K562 (cell line): ENCODE measurements around the gene SCML2. TPM values are rescaled to one million over a fixed set of nuclear protein-coding genes. Genes with fewer than 3 reads are reported as not detected.
A peak's percentile ranks its signal among the peaks of the same experiment; 100 is the strongest.

ENCODE experiments used
- ATF1 ChIP-seq, 2 experiments: fragments of 450-650 bp in 1 of 2; IDR thresholded peaks; 2 replicates each; pipeline ENCODE4 v1.6.1; 2016; ENCODE audit warnings: missing compliant biosample characterization in 1 of 2, missing genetic modification characterization in 1 of 2
- BRF1 ChIP-seq: IDR thresholded peaks from 3 replicates; pipeline ENCODE4 v1.6.1; 2011; ENCODE audit warnings: borderline replicate concordance, mild to moderate bottlenecking; ENCODE audit not compliant: insufficient read length; ENCODE audit errors: extremely low read depth
- C11orf30 ChIP-seq: fragments of 450-650 bp; IDR thresholded peaks from 2 replicates; pipeline ENCODE4 v1.6.1; 2016; ENCODE audit warnings: low read depth, mild to moderate bottlenecking
- CREBBP ChIP-seq: IDR thresholded peaks from one replicate; pipeline ENCODE4 v1.6.1; 2012; ENCODE audit warnings: low read depth, mild to moderate bottlenecking, control low read depth, inconsistent platforms, low read length
- HDAC8 ChIP-seq: fragments of 450-650 bp; IDR thresholded peaks from 2 replicates; pipeline ENCODE4 v1.6.1; 2016; ENCODE audit warnings: mild to moderate bottlenecking, missing genetic modification characterization, moderate library complexity, missing compliant biosample characterization
- HNRNPK ChIP-seq: fragments of 200-400 bp; formaldehyde crosslinking; IDR thresholded peaks from one replicate; pipeline ENCODE4 v1.6.1; 2018; ENCODE audit warnings: mild to moderate bottlenecking, low read depth, low read length; ENCODE audit not compliant: poor library complexity, severe bottlenecking
- MIER1 ChIP-seq: fragments of 450-650 bp; IDR thresholded peaks from 2 replicates; pipeline ENCODE4 v1.6.1; 2016; ENCODE audit warnings: antibody characterized with exemption, mild to moderate bottlenecking, low read depth
- NCOA6 ChIP-seq: fragments of 450-650 bp; IDR thresholded peaks from 2 replicates; pipeline ENCODE4 v1.6.1; 2017; ENCODE audit warnings: mild to moderate bottlenecking
- NFE2L1 ChIP-seq: fragments of 450-650 bp; IDR thresholded peaks from 2 replicates; pipeline ENCODE4 v1.6.1; 2016; ENCODE audit warnings: missing genetic modification characterization, low read depth, mild to moderate bottlenecking, missing compliant biosample characterization, moderate library complexity, borderline replicate concordance
- POLR2G ChIP-seq: fragments of 200-400 bp; formaldehyde crosslinking; IDR thresholded peaks from 2 replicates; pipeline ENCODE4 v1.6.1; 2017; ENCODE audit warnings: low read depth, mild to moderate bottlenecking, antibody characterized with exemption, low read length, moderate library complexity
- RB1 ChIP-seq: fragments of 450-650 bp; IDR thresholded peaks from 2 replicates; pipeline ENCODE4 v1.6.1; 2017; ENCODE audit warnings: low read depth, mild to moderate bottlenecking
- RBM39 ChIP-seq: fragments of 200-400 bp; formaldehyde crosslinking; optimal IDR thresholded peaks from 2 replicates; pipeline ENCODE3; 2018; ENCODE audit warnings: low read depth, low read length
- SOX6 ChIP-seq: fragments of 450-650 bp; IDR thresholded peaks from 2 replicates; pipeline ENCODE4 v1.6.1; 2014; ENCODE audit warnings: mild to moderate bottlenecking
- ZBTB7A ChIP-seq: IDR thresholded peaks from 2 replicates; pipeline ENCODE4 v1.6.1; 2011; ENCODE audit warnings: low read depth, mild to moderate bottlenecking, low read length, moderate library complexity, borderline replicate concordance; ENCODE audit not compliant: control insufficient read depth
- ZKSCAN3 ChIP-seq: fragments of 250-450 bp; sonication (Bioruptor Pico); IDR thresholded peaks from 2 replicates; pipeline ENCODE4 v1.4.0; 2020
- ZNF263 ChIP-seq: sonication (generic); formaldehyde crosslinking; IDR thresholded peaks from 2 replicates; pipeline ENCODE4 v1.8.0; 2022; ENCODE audit warnings: mild to moderate bottlenecking, missing genetic modification reagents, borderline replicate concordance
- ZNF766 ChIP-seq: fragments of 200-800 bp; sonication (Bioruptor generic); conservative IDR thresholded peaks from 2 replicates; pipeline ENCODE4 v1.6.1; 2016; ENCODE audit warnings: missing genetic modification characterization, missing compliant biosample characterization
- polyA plus RNA-seq, 8 experiments: library from polyadenylated mRNA; depleted of rRNA in 4 of 8; stranded (reverse) in 5 of 8; unstranded in 3 of 8; fragments of >200 nt; fragmentation: Nextera tagmentation in 2 of 8; fragmentation: Illumina TruSeq in 1 of 8; extraction: Ambion mirVana in 2 of 8; extraction: Trizol in 1 of 8; gene quantifications; 2 replicates each; pipeline versions ENCODE4 v1.2.1 to v1.2.3, GENCODE V29; 2011 to 2014; ENCODE audit warnings: inconsistent platforms in 1 of 8, missing spikeins in 1 of 8
- total RNA-seq, 7 experiments: library from RNA; depleted of rRNA in 6 of 7; stranded (reverse); fragments of >200 nt in 6 of 7; fragmentation: Illumina TruSeq in 2 of 7; extraction: Trizol in 2 of 7; gene quantifications; 2 replicates each; pipeline versions ENCODE4 v1.2.1 to v1.2.3, GENCODE V29; 2011 to 2021; ENCODE audit warnings: low replicate concordance in 1 of 7
- TF ChIP-seq, protein P1 (sequence below), 2 experiments: IDR thresholded peaks; 2 replicates each; pipeline ENCODE4 v1.6.1; 2011; ENCODE audit warnings: borderline replicate concordance in 1 of 2, control low read depth in 1 of 2, low read depth in 1 of 2, low read length in 1 of 2, mild to moderate bottlenecking in 1 of 2, mixed read lengths in 1 of 2, moderate library complexity in 1 of 2; ENCODE audit not compliant: insufficient read depth in 1 of 2, insufficient read length in 1 of 2, poor library complexity in 1 of 2, severe bottlenecking in 1 of 2; ENCODE audit errors: extremely low read depth in 1 of 2
- TF ChIP-seq, protein P2 (sequence below): fragments of 450-650 bp; IDR thresholded peaks from 2 replicates; pipeline ENCODE4 v1.6.1; 2017; ENCODE audit warnings: antibody characterized with exemption

Gene SCML2
- total and polyA plus RNA-seq, 9 of the 15 experiments (the other 6 are each of a cell fraction or from before 2014, with no cell fraction given), result 15.1 to 30.8 (median 22.9) TPM

DNA sequence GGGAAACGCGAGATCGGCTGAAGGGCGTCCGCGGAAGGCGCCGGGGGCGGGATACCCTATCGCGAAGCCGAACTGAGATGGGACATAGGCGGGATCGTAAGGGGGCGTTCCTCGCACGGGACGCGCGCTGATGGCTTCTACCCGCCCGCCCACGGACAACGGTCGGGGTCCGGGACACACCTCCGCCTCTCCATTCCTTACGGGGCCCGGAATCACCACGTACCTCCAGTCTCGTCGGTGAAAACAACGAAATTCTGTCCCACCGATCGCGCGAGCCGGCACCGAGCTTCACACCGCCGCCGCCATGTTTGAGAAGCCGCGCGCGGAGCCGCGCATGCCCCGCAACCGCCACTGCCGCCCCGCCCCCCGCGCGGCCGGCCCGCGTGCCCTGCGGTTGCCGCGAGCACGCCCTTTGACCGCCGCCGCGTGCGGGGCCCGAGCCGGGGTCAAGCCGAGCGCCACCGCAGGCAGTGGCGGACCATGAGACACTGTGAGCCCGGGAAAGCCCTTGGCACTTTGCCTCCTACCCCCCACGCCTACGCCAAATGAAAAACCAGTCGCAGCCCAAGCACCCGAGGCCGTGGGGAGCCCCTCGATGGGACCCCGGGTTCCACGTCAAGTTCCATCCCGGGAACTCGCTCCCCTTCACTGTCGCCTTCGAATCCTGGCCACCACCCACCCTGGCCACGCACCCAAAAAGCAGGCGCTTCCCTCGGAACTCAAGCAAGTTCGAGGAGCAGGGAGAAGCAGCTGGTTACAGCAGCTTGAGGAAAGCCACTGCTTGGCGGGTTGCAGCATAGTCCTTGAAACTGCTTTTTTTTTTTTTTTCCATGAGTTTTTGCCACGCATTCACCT, at the start of gene SCML2 (continued):
- TF ChIP-seq, protein P1, sequence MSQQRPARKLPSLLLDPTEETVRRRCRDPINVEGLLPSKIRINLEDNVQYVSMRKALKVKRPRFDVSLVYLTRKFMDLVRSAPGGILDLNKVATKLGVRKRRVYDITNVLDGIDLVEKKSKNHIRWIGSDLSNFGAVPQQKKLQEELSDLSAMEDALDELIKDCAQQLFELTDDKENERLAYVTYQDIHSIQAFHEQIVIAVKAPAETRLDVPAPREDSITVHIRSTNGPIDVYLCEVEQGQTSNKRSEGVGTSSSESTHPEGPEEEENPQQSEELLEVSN (IDR thresholded peaks at IDR 0.05; ENCODE audit: borderline replicate concordance in 1 of 2, extremely low read depth in 1 of 2, insufficient read depth in 1 of 2, insufficient read length in 1 of 2, low read depth in 1 of 2, low read length in 1 of 2, poor library complexity in 1 of 2, severe bottlenecking in 1 of 2), result peak; percentile 95 to 98
- TF ChIP-seq SOX6, result 0 out of 2 replicates have a peak, but pooled peaks have one; percentile 23
- TF ChIP-seq, protein P2, sequence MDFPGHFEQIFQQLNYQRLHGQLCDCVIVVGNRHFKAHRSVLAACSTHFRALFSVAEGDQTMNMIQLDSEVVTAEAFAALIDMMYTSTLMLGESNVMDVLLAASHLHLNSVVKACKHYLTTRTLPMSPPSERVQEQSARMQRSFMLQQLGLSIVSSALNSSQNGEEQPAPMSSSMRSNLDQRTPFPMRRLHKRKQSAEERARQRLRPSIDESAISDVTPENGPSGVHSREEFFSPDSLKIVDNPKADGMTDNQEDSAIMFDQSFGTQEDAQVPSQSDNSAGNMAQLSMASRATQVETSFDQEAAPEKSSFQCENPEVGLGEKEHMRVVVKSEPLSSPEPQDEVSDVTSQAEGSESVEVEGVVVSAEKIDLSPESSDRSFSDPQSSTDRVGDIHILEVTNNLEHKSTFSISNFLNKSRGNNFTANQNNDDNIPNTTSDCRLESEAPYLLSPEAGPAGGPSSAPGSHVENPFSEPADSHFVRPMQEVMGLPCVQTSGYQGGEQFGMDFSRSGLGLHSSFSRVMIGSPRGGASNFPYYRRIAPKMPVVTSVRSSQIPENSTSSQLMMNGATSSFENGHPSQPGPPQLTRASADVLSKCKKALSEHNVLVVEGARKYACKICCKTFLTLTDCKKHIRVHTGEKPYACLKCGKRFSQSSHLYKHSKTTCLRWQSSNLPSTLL, result no peak
- TF ChIP-seq RB1, result peak; percentile 53; the same call in 1 of the 2 replicates
- no peak for TF ChIP-seq CREBBP
- no peak for TF ChIP-seq RBM39
- 0 out of 2 replicates have a peak, but pooled peaks have one; percentile 63 for TF ChIP-seq MIER1
- no peak for TF ChIP-seq ZNF263
- peak; percentile 87 for TF ChIP-seq POLR2G
- TF ChIP-seq ZBTB7A, result no peak; the same call in 1 of the 2 replicates
- TF ChIP-seq C11orf30, result no peak
- TF ChIP-seq NFE2L1, result no peak
- TF ChIP-seq ZKSCAN3 (CRISPR knock-in tag), result no peak
- no peak for TF ChIP-seq HNRNPK
- no peak for TF ChIP-seq ZNF766 (CRISPR knock-in tag)
- no peak for TF ChIP-seq NCOA6
- no peak for TF ChIP-seq ATF1 (CRISPR knock-in tag; IDR thresholded peaks at IDR 0.05)
- no peak for TF ChIP-seq ATF1 (tag; IDR thresholded peaks at IDR 0.05)
- no peak for TF ChIP-seq HDAC8
- no peak for TF ChIP-seq BRF1
